GM04503 (cell line): ENCODE data around the gene ZNF513.

Experiments
- DNase-seq: peaks from one replicate; pipeline ENCODE4 v3.0.0-alpha.2; 2012; ENCODE audit warnings: low read depth

The ZNF513 gene

GRCh38 chr2:27390822-27391679 is 10.5 kb upstream of the ZNF513 start:
- no peak for DNase-seq

DNA sequence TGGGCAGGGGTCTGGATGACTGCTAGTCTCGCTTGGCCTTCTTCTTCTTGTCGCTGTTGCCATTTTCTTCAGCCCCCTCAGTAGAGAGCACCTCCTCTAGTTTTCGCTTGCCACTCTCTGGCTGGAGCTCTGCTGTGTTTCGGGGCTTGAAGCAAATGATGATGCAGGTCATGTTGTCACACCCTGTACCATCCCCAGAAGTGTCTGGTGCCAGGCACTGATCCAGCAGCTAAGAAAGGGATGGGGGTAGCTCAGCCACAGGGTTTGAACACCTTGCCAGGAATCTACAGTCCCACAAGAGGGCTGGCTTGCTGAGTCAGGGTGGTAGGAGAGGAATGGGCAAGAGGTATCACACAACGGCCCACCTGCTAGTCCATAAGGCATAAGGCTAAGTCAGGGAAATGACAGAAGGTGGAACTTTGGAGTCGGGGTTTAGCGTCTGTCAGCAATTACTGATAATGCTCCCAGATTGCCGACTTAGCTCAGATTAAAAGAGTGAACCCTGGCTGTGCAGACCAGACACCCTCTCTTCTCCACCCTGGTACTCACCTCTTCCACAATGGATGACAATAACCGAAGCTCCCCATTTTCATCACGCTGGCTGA is 1.1 kb upstream of the ZNF513 start:
- no peak for DNase-seq

- DNase-seq: no peak
Observed at GRCh38 chr2:27379836-27380625, 503 bp downstream of the ZNF513 start.

DNA sequence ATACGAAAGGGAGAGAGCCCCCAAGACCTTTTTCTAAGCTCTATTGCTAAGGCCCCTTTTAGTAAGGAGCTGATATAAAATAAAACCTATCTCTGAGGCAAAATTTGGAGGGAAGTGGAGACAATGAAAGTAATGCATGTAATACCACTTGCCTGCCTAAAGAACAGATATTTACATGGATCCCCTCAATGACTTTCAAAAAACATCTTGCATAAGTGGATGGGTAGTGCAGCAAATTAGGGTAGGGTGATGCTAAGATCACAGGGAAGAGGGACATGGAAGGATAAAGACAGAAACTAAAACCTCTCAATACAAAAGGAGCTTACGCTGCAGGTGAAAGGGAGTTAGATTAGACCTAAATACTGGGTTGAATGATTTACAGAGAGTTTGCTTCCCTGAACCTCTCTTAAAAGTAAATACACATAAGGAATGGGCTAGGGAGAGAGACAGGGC is 1.1 kb downstream of the ZNF513 start:
- DNase-seq: no peak

GRCh38 chr2:27378809-27379290 is 1.7 kb downstream of the ZNF513 start:
- no peak for DNase-seq

GRCh38 chr2:27378096-27378808 is 2.3 kb downstream of the ZNF513 start:
- DNase-seq: no peak

DNA sequence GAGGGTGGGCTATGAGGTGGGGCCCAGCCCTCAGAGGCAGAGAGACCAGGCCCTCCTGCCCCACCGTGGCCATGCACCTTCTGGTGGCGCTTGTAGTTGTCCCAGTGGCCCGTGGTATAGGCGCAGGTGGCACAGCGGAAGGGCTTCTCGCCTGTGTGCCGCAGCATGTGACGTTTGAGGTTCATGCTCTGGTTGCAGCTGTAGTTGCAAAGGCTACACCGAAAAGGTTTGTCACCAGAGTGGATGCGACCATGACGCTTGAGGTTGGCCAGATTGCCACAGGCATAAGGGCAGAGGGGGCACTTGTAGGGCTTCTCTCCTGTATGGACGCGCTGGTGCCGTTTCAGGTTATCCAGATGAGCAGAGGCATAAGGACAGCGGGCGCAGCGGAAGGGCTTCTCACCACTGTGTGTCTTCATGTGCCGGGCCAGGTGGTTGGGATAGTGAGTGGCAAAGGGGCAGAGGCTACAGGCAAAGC is 2.9 kb downstream of the ZNF513 start:
- no peak for DNase-seq

DNA sequence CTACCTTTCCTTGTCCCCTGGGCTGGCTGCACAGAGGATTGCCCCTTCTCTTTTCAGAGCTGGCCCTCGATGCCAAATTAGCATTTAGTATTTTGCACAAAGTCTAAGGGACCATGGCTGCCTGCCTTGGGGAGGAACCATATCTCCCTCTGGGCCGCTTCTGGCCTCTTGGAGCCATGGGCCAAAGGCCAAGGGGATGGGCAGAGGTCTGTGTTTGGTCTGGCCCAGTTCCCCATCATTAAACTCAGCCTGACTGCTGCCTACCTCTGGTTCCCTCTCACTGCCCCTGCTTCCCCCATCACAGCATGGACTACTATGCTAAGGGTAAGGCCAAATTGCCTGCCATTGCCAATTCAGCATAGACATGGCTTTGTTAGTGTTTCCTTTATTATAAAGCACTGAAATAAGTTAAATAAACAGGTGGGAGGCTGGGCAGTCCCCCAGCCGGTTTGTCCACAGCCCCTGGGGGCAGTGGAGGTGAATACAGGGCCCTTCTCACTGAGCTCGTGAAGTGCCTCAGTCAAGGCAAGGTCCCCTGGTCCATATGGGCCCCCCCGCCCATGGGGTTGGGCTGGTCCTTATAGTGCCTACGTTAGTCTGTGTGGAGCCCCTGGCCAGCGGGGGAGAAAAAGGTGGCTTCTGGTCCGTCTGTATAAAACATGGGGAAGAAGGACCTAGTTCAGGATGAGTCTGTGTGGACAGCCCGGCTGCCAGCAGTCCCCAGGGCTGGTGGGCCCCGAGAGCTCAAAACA is 3.5 kb downstream of the ZNF513 start:
- DNase-seq: no peak

GRCh38 chr2:27376151-27376865 is 4.2 kb downstream of the ZNF513 start:
- no peak for DNase-seq

DNA sequence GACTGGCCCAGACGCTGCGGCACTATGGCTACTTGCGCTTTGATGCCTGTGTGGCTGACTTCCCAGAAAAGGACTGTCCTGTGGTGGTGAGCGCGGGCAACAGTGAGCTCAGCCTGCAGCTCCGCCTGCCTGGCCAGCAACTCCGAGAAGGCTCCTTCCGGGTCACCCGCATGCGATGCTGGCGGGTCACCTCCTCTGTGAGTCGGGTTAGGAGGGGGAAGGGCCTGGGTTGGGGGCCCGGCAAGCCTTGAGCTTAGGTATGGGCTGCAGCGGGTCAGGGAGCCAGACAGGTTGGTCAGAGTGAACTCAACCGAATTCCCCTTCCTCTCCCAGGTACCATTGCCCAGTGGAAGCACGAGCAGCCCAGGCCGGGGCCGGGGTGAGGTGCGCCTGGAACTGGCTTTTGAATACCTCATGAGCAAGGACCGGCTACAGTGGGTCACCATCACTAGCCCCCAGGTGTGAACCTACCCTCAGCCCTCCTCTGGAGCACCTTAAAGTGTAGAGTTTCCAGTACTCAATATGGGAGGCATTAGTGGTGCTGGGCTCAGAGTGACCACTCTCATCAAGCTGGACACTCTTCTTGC is 4.9 kb downstream of the ZNF513 start:
- DNase-seq: no peak

GRCh38 chr2:27373567-27373966 is 7.0 kb downstream of the ZNF513 start:
- DNase-seq: no peak

- DNase-seq: no peak
Observed at GRCh38 chr2:27372937-27373336, 7.6 kb downstream of the ZNF513 start.

- DNase-seq: peak; percentile 16
Observed at GRCh38 chr2:27370816-27371620, 9.5 kb downstream of the ZNF513 start.

GRCh38 chr2:27370026-27370815 is 10.3 kb downstream of the ZNF513 start, which contains the start of the genes EIF2B4 and SNX17:
TSS of gene EIF2B4 (minus strand) at chr2:27370338. CDS start at chr2:27370314, 24 bp downstream.
TSS of gene SNX17 (plus strand) at chr2:27370616. CDS start at chr2:27370744, 128 bp downstream.
- peak; percentile 96 for DNase-seq

DNA sequence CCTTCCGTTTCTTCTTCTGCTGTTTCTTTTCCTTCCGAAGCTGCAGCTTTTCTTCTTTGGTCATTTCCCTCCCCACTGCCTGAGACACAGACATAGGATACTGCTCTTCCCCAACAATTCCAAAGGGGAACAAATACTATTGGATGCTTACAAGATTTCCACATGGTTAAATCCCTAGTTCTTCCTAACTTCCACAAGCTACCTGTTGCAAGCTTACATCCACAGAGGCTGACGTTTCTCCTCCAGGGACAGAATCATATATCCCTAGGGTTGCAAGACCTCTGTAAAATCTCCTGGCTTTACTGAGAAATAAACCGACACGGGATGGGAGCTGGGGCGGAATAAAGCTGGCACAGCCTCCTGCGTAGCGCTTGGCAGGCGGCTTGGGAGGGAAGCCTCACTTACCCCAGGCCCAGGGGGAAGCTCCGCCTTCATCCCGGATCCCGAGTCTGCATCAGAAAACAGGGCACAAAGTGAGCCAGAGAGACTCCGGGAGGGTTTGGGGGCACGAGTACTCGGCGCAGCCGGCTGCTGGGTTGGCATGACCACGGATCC is 11.0 kb downstream of the ZNF513 start:
- no peak for DNase-seq

DNA sequence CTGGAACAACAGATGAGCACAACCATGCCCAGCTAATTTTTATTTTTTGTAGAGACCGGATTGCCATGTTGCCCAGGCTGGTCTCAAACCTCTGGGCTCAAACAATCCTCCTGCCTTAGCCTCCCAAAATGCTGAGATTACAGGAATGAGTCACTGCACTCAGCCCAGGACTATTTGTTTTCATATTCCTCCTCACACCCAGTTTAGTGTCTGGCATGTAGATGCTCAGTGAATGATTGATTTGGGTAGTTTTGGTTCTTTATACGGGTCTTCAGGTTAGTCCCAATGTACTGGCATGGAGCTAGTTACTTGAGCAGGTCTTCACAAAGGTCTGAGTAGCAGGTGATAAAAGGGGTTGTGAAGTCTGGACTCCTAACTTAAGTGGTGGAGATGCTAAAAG is 16.6 kb downstream of the ZNF513 start:
- no peak for DNase-seq

DNA sequence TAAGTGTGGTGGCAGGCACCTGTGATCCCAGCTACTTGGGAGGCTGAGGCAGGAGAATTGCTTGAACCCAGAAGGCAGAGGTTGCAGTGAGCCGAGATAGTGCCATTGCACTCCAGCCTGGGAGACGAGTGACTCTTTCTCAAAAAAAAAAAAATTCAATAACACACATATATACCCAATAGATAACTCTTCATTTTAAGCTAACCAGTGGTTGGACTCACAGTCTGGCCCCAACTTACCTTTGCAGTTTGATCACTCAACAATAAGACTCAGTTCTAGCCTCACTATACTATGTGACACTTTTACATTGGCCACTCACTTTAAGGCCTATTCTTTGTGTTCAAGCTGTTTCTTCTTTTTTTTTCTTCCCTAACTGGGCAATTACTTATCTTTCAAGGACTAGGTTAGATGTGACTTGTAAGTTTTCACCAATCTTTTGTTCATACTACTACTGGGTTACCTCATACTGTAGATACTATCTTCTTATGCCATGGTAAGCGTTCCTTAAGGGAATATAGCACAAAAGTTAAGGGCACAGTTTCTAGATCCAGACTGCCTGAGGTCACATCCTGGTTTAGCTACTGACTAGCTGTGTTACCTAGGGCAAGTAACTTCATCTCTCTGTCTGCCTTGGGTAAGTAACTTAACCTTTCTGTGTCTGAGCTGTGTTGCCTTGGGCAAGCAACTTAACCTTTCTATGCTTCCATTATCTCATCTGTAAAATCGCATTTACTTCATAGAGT is 17.7 kb downstream of the ZNF513 start:
- no peak for DNase-seq
